ENCODE data around the gene TOP2A. TPM values are rescaled to one million over a fixed set of nuclear protein-coding genes. Genes with fewer than 3 reads are reported as not detected.

Gene TOP2A
- total RNA-seq, 2 experiments from 2014 or later: 245 to 322 TPM

DNA sequence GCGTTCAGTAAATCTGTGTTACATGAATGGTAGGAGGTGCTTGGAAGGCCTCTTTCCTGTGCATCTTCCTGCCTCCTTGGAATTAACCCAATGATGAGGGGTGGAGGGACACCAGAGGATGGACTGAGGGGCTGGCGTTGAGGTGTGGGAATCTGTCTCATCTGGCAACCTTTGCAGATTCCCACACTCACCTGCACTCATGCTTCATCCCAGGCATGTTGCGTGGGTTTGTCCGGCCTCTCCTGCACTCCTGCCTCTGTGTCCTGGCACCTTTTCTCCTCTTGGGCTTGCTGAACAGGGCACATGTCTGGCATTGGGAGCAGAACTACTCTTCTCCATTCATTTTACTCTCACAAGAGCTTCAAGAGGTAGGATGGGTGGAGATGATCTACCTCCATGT is 22.5 kb upstream of the TOP2A start:
- CTCF ChIA-PET: interaction anchor here (1.0 to 2.7 kb wide), 5 partner anchors 13 to 115 kb away, joined by 3 to 14 read pairs (median 3); partner anchors contain the start of gene TOP2A
- Mint-ChIP-seq H3K36me3 (ENCODE audit: low read depth) (peaks cover 4% of the 10 kb centered on the region), H3K9me3 (ENCODE audit: low read depth) (no peaks in the 10 kb centered on the region), H3K4me1 (peaks cover 18% of the 10 kb centered on the region), H3K27me3 (peaks cover 3% of the 10 kb centered on the region), H3K4me3 (no peak overlapping the region), H3K27ac (no peak overlapping the region)
- ATAC-seq (no peak), DNase-seq (no peak)
- POLR2A ChIA-PET: interaction anchor here (0.7 kb wide), 1 partner anchor 36 kb away, joined by 4 read pairs; no protein-coding TSS in a partner anchor
- intact Hi-C loops (cut with DNase I, micrococcal nuclease): loop anchor here (5.0 kb wide), 3 partner anchors 38 to 182 kb away; no protein-coding TSS in a partner anchor

DNA sequence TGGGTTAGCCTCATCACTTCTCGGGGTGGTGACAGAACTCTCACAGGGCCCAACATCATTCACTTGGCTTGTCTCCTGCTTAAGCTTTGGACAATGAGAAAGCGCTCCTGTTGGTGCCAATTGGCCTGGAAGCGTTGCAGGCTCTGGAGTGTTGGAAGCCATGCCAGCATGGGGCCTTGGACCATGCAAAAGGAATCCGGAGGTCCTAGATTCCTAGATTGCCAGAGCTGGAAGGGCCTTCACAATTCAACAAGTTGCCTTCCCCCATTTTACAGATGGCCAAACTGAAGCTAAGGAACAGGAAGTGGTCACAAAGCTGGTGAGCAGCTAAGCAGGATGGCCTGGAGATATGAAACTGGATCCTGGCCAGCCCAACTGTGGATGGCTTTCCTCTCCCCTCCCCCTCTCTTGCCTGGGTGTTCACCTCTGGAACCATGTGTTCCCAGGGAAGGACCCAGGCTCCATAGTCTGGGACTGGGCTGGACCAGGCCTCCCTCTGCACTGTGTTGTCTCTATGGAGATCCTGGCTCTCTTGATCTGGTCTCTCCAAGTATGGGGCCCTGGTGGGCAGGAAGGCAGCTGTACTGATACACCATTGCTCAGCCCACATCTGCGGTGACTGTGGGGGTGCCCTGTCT is 19.5 kb upstream of the TOP2A start:
- no peaks in the 10 kb centered on the region for H3K27me3 Mint-ChIP-seq
- no peak for ATAC-seq
- no peaks in the 10 kb centered on the region for H3K9me3 Mint-ChIP-seq (ENCODE audit: low read depth)
- intact Hi-C loops (cut with DNase I, micrococcal nuclease): no loop called here
- POLR2A ChIA-PET: interaction anchor here (0.6 kb wide), 1 partner anchor 70 kb away, joined by 3 read pairs; no protein-coding TSS in a partner anchor
- no peaks in the 10 kb centered on the region for H3K36me3 Mint-ChIP-seq (ENCODE audit: low read depth)
- H3K4me1 Mint-ChIP-seq: peaks cover 9% of the 10 kb centered on the region
- CTCF ChIA-PET: interaction anchor here (0.6 to 2.9 kb wide), 7 partner anchors 10 to 1326 kb away, joined by 3 to 15 read pairs (median 3); partner anchors contain the start of gene TOP2A
- H3K27ac Mint-ChIP-seq: no peak overlapping the region
- H3K4me3 Mint-ChIP-seq: no peak overlapping the region
- no peak for DNase-seq

DNA sequence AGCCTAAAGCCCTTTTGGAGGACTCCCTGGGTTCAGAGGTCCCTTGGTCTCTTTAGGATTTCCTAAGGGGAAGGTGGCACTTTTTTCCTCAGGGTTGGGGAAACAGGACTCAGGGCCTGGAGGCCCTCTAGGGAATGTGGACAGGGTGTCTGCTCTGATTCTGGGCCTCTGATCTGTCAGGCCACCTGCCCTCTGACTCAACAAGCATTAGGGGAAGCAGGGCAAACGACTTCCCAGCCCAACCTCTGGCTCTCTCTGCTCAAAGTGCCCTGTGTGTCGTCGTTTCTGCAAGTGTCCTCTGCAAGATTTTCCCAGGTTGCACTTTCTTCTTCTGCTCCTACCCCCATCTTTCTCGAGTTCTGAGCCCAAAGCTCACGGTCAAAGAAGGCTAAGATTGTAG is 18.9 kb upstream of the TOP2A start:
- intact Hi-C loops (cut with DNase I, micrococcal nuclease): no loop called here
- H3K4me1 Mint-ChIP-seq: peaks cover 9% of the 10 kb centered on the region
- no peaks in the 10 kb centered on the region for H3K27me3 Mint-ChIP-seq
- POLR2A ChIA-PET: no interaction called here
- H3K9me3 Mint-ChIP-seq (ENCODE audit: low read depth): no peaks in the 10 kb centered on the region
- CTCF ChIA-PET: interaction anchor here (0.7 to 2.9 kb wide), 3 partner anchors 11 to 1326 kb away, joined by 3 to 15 read pairs (median 3); no protein-coding TSS in a partner anchor
- DNase-seq: no peak
- no peak overlapping the region for H3K27ac Mint-ChIP-seq
- H3K4me3 Mint-ChIP-seq: no peak overlapping the region
- no peaks in the 10 kb centered on the region for H3K36me3 Mint-ChIP-seq (ENCODE audit: low read depth)
- ATAC-seq: no peak

DNA sequence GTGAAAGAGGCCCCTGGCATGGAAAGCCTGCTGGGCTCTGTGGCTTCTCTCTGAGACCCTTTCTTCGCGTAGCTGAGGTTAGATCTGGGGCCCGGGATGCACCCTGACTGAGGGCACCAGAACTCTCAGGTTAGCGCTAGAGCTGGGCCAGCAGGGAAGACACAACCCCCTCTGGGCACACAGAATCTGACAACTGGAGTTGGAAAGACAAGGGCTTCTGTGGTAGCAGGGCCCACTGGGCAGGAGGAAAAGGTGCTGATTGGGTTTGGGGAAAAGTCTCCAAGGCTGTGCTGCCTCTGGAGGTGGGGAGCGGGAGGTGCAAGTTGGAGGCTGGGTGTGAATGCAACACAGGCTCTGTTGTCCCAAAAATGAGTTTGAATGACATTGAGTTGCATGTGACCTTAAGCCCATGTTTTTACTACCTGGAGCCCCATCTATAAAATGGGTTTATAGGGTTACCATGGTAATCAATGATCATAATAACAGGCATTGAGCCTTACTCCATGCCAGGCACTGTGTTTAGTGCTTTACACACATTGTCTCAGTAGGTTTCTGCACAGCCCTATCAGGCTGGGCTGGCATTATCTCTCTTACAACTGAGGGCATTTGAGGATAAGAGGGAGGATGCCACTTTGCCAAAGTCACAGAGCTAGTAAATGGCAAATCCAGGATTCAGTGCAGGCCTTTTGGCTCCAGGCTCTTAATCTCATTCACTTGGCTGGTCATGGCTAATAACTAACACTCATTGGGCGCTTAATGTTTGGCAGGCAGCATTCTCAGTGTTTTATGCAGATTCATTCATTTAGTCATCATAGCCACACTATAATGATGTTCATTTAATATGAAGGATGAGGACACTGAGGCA is 16.1 kb upstream of the TOP2A start:
- ATAC-seq (peak; percentile 85), DNase-seq (peak; percentile 64)
- Mint-ChIP-seq H3K4me3 (no peak overlapping the region), H3K9me3 (ENCODE audit: low read depth) (no peaks in the 10 kb centered on the region), H3K36me3 (ENCODE audit: low read depth) (no peaks in the 10 kb centered on the region), H3K27me3 (no peaks in the 10 kb centered on the region), H3K27ac (no peak overlapping the region), H3K4me1 (peaks cover 9% of the 10 kb centered on the region)
- CTCF ChIA-PET: interaction anchor here (0.6 to 1.9 kb wide), 8 partner anchors 16 to 121 kb away, joined by 3 to 5 read pairs (median 3); partner anchors contain the start of gene TOP2A
- POLR2A ChIA-PET: no interaction called here
- intact Hi-C loops (cut with DNase I, micrococcal nuclease): no loop called here

DNA sequence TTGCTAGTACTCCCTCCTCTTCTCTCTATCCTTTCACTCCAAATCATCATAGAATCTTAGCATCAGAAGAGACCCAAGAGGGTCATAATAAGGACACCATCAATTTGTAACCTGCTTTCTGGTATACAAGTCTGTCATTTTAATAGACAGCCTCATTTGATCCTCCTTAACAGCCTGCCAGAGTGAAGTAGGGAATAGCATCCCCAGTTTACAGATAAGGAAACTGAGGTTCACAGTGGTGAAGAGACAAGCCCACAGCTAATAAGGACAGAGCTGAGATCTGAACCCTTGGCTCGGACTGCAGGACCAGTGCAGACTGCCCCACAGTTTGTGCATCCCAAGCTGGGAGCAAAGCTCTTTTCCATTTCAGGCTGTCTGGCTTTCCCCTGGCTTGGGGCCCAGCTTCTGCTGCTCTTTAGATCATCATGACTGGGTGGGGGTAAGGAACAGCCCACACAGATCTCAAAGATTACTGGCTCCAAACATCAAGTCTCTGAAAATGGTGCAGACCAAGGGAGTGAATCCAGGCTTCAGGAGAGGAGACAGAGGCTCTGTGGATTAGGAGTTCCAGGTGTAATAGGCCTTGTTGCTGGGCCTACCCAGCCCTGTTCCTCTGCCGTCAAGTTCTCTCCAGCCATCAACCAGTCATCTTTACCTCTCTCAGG is 15.3 kb upstream of the TOP2A start:
- H3K27ac Mint-ChIP-seq: no peak overlapping the region
- no peaks in the 10 kb centered on the region for H3K9me3 Mint-ChIP-seq (ENCODE audit: low read depth)
- ChIA-PET POLR2A (no interaction called here), CTCF (interaction anchor here (0.6 to 1.9 kb wide), 7 partner anchors 13 to 100 kb away, joined by 3 to 5 read pairs (median 3); no protein-coding TSS in a partner anchor)
- H3K4me1 Mint-ChIP-seq: peaks cover 11% of the 10 kb centered on the region
- no peak for ATAC-seq
- no peak for DNase-seq
- no peaks in the 10 kb centered on the region for H3K27me3 Mint-ChIP-seq
- intact Hi-C loops (cut with DNase I, micrococcal nuclease): no loop called here
- H3K4me3 Mint-ChIP-seq: no peak overlapping the region
- no peaks in the 10 kb centered on the region for H3K36me3 Mint-ChIP-seq (ENCODE audit: low read depth)

DNA sequence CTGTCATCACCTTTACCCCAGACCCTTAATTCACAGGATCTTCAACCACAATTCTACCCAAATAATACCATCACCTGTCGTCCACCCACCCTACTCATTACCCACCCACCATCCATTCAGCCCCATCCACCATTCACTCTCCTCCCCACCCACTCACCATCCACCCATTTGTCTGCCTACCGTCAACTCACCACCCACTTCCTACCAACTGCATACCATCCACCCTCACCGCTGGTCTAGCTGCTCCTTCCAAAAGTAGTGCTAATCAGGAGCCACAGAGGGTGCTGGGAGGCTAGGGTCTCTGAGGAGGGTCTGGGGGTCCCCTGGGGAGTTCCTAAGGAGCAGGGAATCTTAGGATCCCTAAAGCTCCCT is 13.5 kb upstream of the TOP2A start:
- Mint-ChIP-seq H3K27me3 (no peaks in the 10 kb centered on the region), H3K36me3 (ENCODE audit: low read depth) (no peaks in the 10 kb centered on the region), H3K4me3 (no peak overlapping the region), H3K4me1 (peaks cover 28% of the 10 kb centered on the region), H3K27ac (no peak overlapping the region), H3K9me3 (ENCODE audit: low read depth) (no peaks in the 10 kb centered on the region)
- ChIA-PET CTCF (interaction anchor here (0.7 to 1.1 kb wide), 3 partner anchors 16 to 101 kb away, joined by 3 to 5 read pairs (median 3); no protein-coding TSS in a partner anchor), POLR2A (interaction anchor here (1.2 kb wide), 1 partner anchor 129 kb away, joined by 3 read pairs; no protein-coding TSS in a partner anchor)
- no peak for ATAC-seq
- no peak for DNase-seq
- intact Hi-C loops (cut with DNase I, micrococcal nuclease): no loop called here

DNA sequence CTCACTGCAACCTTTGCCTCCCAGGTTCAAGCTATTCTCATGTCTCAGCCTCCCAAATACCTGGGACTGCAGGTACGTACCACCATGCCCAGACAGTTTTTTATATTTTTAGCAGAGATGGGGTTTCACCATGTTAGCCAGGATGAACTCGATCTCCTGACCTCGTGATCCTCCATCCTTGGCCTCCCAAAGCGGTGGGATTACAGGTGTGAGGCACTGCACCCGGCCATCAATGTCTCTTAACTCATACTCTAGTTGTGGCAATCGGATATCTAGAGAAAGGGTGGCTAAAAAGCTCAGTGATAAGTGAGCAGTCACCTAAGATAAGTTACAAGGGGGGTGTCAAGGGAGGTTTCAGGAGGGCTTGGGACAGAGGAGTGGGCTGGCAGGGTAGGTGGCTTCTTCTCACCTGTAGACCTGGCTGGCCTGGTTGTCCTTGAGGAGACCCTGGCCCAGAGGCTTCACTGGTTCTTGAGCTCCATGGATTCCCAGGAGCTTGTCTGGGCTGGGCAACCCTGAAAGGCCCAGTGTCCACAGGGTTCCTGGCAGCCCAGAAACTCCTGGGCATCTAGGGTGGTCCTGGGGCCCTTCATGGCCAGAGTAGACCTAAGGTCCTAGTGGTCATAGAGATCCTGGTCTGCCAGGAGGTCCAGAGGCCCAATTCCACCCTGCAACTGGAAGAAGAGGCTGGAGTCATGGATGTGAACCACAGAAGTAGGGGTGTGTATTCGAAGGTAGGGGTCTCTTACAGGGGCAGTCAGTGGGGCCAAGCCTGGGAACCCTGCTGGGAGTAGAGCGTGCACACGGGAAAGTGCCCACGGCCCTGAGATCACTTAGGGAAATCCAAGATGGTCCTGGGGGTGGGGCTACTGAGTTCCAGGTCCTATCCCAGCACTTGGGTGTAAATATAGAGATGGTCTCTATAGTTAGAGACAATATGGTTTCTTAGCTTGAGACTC is 12.9 kb upstream of the TOP2A start:
- Mint-ChIP-seq H3K4me1 (peaks cover 35% of the 10 kb centered on the region), H3K4me3 (no peak overlapping the region), H3K36me3 (ENCODE audit: low read depth) (no peaks in the 10 kb centered on the region), H3K27ac (no peak overlapping the region), H3K27me3 (no peaks in the 10 kb centered on the region), H3K9me3 (ENCODE audit: low read depth) (no peaks in the 10 kb centered on the region)
- CTCF ChIA-PET: interaction anchor here (0.5 to 1.1 kb wide), 4 partner anchors 30 to 102 kb away, joined by 3 to 4 read pairs (median 3); no protein-coding TSS in a partner anchor
- DNase-seq: no peak
- POLR2A ChIA-PET: interaction anchor here (1.0 to 1.2 kb wide), 2 partner anchors 111 to 130 kb away, joined by 3 to 4 read pairs; no protein-coding TSS in a partner anchor
- intact Hi-C loops (cut with DNase I, micrococcal nuclease): no loop called here
- ATAC-seq: no peak

DNA sequence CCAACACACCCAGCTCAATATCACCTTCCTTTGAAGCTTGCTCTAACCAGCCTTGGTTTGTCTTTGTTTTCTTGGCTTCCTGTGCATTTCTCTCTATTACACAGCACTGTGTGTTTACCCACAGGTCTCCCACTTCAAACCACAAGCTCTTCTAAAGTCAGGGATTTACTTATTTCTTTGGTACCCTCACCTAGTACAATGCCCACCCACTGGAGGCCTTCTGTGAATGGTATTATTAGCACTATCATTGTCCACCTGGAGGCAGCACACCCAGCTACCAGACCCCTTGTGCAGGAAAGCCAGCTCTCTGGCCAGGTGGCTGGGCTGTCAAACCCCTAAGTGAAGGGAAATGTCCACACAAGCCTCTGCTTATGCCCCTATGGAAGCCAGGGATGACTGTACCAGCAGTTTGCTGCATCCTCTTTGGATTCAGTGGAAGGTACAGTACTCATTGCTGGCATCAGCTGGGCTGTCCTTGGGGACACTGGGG is 9.4 kb upstream of the TOP2A start:
- Mint-ChIP-seq H3K27me3 (no peaks in the 10 kb centered on the region), H3K36me3 (ENCODE audit: low read depth) (no peaks in the 10 kb centered on the region), H3K4me3 (no peak overlapping the region), H3K9me3 (ENCODE audit: low read depth) (no peaks in the 10 kb centered on the region), H3K27ac (no peak overlapping the region), H3K4me1 (peaks cover 31% of the 10 kb centered on the region)
- no peak for DNase-seq
- ATAC-seq: peak; percentile 90
- intact Hi-C loops (cut with DNase I, micrococcal nuclease): loop anchor here in 1 of 2 experiments (1.0 to 10.0 kb wide), 2 partner anchors 8 to 48 kb away; no protein-coding TSS in a partner anchor
- ChIA-PET POLR2A (interaction anchor here (0.6 to 2.4 kb wide), 3 partner anchors 10 to 220 kb away, joined by 4 to 15 read pairs (median 5); partner anchors contain the start of genes SMARCE1 and TOP2A), CTCF (interaction anchor here (0.6 to 3.2 kb wide), 13 partner anchors 9 to 134 kb away, joined by 3 to 13 read pairs (median 4); partner anchors contain the start of gene TOP2A)

DNA sequence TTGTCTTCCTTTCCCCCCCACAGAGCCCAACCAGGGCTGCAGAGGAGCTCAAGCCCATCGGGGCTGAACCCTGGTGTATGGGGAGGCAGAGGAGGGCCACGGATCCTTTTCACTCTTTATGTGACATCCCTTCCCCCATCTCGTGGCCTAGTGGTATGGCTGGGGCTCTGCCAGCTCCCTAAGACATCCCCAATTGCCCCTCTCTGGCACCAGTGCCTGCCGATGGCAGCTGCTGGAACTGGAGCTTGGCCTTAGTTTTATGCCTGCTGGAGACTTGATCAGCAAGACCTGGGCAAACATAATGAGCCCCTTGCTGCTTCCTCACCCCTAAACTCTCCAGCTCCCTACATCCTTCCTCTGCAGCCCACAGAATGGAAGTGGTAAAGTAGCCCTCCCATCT is 8.0 kb upstream of the TOP2A start:
- DNase-seq: no peak
- no peak overlapping the region for H3K27ac Mint-ChIP-seq
- no peaks in the 10 kb centered on the region for H3K36me3 Mint-ChIP-seq (ENCODE audit: low read depth)
- peak; percentile 3 for ATAC-seq
- CTCF ChIA-PET: interaction anchor here (0.6 to 3.2 kb wide), 12 partner anchors 8 to 1282 kb away, joined by 3 to 11 read pairs (median 3); partner anchors contain the start of gene TOP2A
- no peaks in the 10 kb centered on the region for H3K27me3 Mint-ChIP-seq
- H3K4me3 Mint-ChIP-seq: no peak overlapping the region
- intact Hi-C loops (cut with DNase I, micrococcal nuclease): loop anchor here in 1 of 2 experiments (10.0 kb wide), 1 partner anchor 49 kb away; no protein-coding TSS in a partner anchor
- no peaks in the 10 kb centered on the region for H3K9me3 Mint-ChIP-seq (ENCODE audit: low read depth)
- peaks cover 31% of the 10 kb centered on the region for H3K4me1 Mint-ChIP-seq
- POLR2A ChIA-PET: interaction anchor here (0.6 to 2.4 kb wide), 4 partner anchors 9 to 124 kb away, joined by 3 to 15 read pairs (median 4); partner anchors contain the start of gene TOP2A
